AG10803 (cell line): Measurements from ENCODE around the gene TWIST2.

Experiments used
- DNase-seq: peaks from one replicate; pipeline ENCODE4 v3.0.0; 2010; ENCODE audit warnings: low read depth
- H3K4me3 ChIP-seq: 2 replicates; pipeline ENCODE4 v1.5.1; 2011; ENCODE audit warnings: mild to moderate bottlenecking, low read length, control low read depth
- CTCF ChIP-seq: conservative IDR thresholded peaks from 2 replicates; pipeline ENCODE4 v1.5.1; 2011; ENCODE audit warnings: mild to moderate bottlenecking, low read length, control low read depth, inconsistent platforms

The TWIST2 gene

GRCh38 chr2:238919307-238919706 lies 71.4 kb downstream of the TWIST2 start:
- DNase-seq: no peak
- TF ChIP-seq CTCF: no peak

GRCh38 chr2:238920053-238920452 lies 72.2 kb downstream of the TWIST2 start:
- H3K4me3 ChIP-seq: no peak overlapping the region
- no peak for TF ChIP-seq CTCF
- DNase-seq: no peak

More at GRCh38 chr2:238919307-238919706, 71.4 kb downstream of the TWIST2 start:
- H3K4me3 ChIP-seq: no peak overlapping the region

GRCh38 chr2:238920601-238921001 lies 72.7 kb downstream of the TWIST2 start:
- no peak overlapping the region for H3K4me3 ChIP-seq
- DNase-seq: no peak
- no peak for TF ChIP-seq CTCF

GRCh38 chr2:238921259-238921658 lies 73.4 kb downstream of the TWIST2 start:
- DNase-seq: no peak
- TF ChIP-seq CTCF: no peak
- H3K4me3 ChIP-seq: no peak overlapping the region

- no peak for TF ChIP-seq CTCF
- no peak overlapping the region for H3K4me3 ChIP-seq
- DNase-seq: no peak
These were observed 73.9 kb downstream of the TWIST2 start for GRCh38 chr2:238921681-238922319.

- no peak for TF ChIP-seq CTCF
- no peak overlapping the region for H3K4me3 ChIP-seq
- no peak for DNase-seq
These were observed 74.5 kb downstream of the TWIST2 start for GRCh38 chr2:238922435-238922834.

- TF ChIP-seq CTCF: no peak
- H3K4me3 ChIP-seq: no peak overlapping the region
- no peak for DNase-seq
These were observed 76.1 kb downstream of the TWIST2 start for GRCh38 chr2:238924032-238924431.
